ENCODE results near the gene TAF15. TPM values are rescaled to one million over a fixed set of nuclear protein-coding genes. Genes with fewer than 3 reads are reported as not detected.

Gene TAF15
- total and polyA plus RNA-seq, 10 of the 15 experiments (the other 5 are each of a cell fraction or from before 2014, with no cell fraction given) = 9.5 to 259 (median 40.4) TPM

DNA sequence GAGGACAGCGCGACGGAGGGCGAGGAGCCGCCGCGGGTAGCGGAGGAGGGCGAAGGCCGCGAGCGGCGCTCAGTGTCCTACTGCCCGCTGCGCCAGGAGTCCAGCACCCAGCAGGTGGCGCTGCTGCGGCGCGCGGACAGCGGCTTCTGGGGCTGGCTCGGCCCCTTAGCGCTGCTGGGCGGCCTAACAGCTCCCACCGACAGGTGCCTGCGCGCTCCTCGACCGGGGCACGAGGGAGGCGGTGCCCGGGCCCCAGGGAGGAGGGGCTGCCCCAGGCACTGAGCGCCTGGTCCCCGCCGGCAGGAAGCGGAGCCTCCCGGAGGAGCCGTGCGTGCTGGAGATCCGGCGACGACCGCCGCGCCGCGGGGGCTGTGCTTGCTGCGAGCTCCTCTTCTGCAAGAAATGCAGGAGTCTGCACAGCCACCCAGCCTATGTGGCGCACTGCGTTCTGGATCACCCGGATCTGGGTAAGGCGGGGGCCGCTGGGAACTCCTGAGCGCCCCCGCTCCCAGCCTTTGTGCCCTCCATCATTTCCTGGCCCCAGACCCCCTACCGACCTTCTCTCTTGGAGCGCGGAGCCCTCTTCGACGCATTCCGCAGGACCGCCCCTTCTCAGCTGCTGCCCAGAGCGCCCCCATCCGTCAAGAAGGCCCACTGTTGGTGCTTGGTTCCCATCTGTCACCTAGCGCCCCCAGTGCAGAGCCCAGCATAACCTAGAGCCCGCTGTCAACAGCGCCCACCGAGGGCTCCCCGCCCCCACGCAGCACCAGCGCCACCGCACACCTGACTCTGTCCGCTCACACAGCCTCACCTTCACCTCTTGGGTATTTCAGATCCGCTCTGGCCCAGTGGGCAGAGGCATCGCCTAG, 44.9 kb upstream of the TAF15 start (continued):
- no peak for TF ChIP-seq ETV6 (conservative IDR thresholded peaks at IDR 0.05 in 1 of 2, IDR thresholded peaks at IDR 0.05 in 1 of 2; ENCODE audit: borderline replicate concordance in 1 of 2, low read depth in 1 of 2)
- TF ChIP-seq, protein P1, sequence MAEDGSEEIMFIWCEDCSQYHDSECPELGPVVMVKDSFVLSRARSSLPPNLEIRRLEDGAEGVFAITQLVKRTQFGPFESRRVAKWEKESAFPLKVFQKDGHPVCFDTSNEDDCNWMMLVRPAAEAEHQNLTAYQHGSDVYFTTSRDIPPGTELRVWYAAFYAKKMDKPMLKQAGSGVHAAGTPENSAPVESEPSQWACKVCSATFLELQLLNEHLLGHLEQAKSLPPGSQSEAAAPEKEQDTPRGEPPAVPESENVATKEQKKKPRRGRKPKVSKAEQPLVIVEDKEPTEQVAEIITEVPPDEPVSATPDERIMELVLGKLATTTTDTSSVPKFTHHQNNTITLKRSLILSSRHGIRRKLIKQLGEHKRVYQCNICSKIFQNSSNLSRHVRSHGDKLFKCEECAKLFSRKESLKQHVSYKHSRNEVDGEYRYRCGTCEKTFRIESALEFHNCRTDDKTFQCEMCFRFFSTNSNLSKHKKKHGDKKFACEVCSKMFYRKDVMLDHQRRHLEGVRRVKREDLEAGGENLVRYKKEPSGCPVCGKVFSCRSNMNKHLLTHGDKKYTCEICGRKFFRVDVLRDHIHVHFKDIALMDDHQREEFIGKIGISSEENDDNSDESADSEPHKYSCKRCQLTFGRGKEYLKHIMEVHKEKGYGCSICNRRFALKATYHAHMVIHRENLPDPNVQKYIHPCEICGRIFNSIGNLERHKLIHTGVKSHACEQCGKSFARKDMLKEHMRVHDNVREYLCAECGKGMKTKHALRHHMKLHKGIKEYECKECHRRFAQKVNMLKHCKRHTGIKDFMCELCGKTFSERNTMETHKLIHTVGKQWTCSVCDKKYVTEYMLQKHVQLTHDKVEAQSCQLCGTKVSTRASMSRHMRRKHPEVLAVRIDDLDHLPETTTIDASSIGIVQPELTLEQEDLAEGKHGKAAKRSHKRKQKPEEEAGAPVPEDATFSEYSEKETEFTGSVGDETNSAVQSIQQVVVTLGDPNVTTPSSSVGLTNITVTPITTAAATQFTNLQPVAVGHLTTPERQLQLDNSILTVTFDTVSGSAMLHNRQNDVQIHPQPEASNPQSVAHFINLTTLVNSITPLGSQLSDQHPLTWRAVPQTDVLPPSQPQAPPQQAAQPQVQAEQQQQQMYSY (CRISPR knock-in tag; IDR thresholded peaks at IDR 0.05) = no peak
- TF ChIP-seq, protein P2, sequence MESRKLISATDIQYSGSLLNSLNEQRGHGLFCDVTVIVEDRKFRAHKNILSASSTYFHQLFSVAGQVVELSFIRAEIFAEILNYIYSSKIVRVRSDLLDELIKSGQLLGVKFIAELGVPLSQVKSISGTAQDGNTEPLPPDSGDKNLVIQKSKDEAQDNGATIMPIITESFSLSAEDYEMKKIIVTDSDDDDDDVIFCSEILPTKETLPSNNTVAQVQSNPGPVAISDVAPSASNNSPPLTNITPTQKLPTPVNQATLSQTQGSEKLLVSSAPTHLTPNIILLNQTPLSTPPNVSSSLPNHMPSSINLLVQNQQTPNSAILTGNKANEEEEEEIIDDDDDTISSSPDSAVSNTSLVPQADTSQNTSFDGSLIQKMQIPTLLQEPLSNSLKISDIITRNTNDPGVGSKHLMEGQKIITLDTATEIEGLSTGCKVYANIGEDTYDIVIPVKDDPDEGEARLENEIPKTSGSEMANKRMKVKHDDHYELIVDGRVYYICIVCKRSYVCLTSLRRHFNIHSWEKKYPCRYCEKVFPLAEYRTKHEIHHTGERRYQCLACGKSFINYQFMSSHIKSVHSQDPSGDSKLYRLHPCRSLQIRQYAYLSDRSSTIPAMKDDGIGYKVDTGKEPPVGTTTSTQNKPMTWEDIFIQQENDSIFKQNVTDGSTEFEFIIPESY (IDR thresholded peaks at IDR 0.05) = no peak
- TF ChIP-seq, protein P3, sequence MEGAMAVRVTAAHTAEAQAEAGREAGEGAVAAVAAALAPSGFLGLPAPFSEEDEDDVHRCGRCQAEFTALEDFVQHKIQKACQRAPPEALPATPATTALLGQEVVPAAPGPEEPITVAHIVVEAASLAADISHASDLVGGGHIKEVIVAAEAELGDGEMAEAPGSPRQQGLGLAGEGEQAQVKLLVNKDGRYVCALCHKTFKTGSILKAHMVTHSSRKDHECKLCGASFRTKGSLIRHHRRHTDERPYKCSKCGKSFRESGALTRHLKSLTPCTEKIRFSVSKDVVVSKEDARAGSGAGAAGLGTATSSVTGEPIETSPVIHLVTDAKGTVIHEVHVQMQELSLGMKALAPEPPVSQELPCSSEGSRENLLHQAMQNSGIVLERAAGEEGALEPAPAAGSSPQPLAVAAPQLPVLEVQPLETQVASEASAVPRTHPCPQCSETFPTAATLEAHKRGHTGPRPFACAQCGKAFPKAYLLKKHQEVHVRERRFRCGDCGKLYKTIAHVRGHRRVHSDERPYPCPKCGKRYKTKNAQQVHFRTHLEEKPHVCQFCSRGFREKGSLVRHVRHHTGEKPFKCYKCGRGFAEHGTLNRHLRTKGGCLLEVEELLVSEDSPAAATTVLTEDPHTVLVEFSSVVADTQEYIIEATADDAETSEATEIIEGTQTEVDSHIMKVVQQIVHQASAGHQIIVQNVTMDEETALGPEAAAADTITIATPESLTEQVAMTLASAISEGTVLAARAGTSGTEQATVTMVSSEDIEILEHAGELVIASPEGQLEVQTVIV (IDR thresholded peaks at IDR 0.05; ENCODE audit: borderline replicate concordance, partially characterized antibody) = no peak
- TF ChIP-seq RB1 (IDR thresholded peaks at IDR 0.05; ENCODE audit: borderline replicate concordance) = peak; percentile 79; the same call in 1 of the 2 replicates
- TF ChIP-seq, protein P4, sequence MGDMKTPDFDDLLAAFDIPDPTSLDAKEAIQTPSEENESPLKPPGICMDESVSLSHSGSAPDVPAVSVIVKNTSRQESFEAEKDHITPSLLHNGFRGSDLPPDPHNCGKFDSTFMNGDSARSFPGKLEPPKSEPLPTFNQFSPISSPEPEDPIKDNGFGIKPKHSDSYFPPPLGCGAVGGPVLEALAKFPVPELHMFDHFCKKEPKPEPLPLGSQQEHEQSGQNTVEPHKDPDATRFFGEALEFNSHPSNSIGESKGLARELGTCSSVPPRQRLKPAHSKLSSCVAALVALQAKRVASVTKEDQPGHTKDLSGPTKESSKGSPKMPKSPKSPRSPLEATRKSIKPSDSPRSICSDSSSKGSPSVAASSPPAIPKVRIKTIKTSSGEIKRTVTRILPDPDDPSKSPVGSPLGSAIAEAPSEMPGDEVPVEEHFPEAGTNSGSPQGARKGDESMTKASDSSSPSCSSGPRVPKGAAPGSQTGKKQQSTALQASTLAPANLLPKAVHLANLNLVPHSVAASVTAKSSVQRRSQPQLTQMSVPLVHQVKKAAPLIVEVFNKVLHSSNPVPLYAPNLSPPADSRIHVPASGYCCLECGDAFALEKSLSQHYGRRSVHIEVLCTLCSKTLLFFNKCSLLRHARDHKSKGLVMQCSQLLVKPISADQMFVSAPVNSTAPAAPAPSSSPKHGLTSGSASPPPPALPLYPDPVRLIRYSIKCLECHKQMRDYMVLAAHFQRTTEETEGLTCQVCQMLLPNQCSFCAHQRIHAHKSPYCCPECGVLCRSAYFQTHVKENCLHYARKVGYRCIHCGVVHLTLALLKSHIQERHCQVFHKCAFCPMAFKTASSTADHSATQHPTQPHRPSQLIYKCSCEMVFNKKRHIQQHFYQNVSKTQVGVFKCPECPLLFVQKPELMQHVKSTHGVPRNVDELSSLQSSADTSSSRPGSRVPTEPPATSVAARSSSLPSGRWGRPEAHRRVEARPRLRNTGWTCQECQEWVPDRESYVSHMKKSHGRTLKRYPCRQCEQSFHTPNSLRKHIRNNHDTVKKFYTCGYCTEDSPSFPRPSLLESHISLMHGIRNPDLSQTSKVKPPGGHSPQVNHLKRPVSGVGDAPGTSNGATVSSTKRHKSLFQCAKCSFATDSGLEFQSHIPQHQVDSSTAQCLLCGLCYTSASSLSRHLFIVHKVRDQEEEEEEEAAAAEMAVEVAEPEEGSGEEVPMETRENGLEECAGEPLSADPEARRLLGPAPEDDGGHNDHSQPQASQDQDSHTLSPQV (IDR thresholded peaks at IDR 0.05) = peak; percentile 75; the same call in 1 of the 2 replicates
- no peak for TF ChIP-seq POLR2AphosphoS2 (IDR thresholded peaks at IDR 0.05; ENCODE audit: low read depth, low read length)
- no peak for TF ChIP-seq ZNF384 (IDR thresholded peaks at IDR 0.05; ENCODE audit: borderline replicate concordance, low read depth, low read length)
- no peak for TF ChIP-seq NFXL1 (IDR thresholded peaks at IDR 0.05; ENCODE audit: borderline replicate concordance)
- TF ChIP-seq, protein P5, sequence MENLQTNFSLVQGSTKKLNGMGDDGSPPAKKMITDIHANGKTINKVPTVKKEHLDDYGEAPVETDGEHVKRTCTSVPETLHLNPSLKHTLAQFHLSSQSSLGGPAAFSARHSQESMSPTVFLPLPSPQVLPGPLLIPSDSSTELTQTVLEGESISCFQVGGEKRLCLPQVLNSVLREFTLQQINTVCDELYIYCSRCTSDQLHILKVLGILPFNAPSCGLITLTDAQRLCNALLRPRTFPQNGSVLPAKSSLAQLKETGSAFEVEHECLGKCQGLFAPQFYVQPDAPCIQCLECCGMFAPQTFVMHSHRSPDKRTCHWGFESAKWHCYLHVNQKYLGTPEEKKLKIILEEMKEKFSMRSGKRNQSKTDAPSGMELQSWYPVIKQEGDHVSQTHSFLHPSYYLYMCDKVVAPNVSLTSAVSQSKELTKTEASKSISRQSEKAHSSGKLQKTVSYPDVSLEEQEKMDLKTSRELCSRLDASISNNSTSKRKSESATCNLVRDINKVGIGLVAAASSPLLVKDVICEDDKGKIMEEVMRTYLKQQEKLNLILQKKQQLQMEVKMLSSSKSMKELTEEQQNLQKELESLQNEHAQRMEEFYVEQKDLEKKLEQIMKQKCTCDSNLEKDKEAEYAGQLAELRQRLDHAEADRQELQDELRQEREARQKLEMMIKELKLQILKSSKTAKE (IDR thresholded peaks at IDR 0.05; ENCODE audit: low read depth, poor library complexity, severe bottlenecking) = no peak
- TF ChIP-seq YY1 (IDR thresholded peaks at IDR 0.05; ENCODE audit: low read depth, low read length) = peak; percentile 74
- TF ChIP-seq POU2F2 (IDR thresholded peaks at IDR 0.05; ENCODE audit: borderline replicate concordance, low read depth, low read length) = 0 out of 3 replicates have a peak, but pooled peaks have one; percentile 31

Measured in GM12878 (cell line).